HepG2 (cell line): ENCODE data around the gene SNRPD3. TPM values are rescaled to one million over a fixed set of nuclear protein-coding genes. Genes with fewer than 3 reads are reported as not detected.

Experiments
- ARNTL ChIP-seq: sonication (generic); formaldehyde crosslinking; IDR thresholded peaks from 2 replicates; pipeline ENCODE4 v1.4.0; 2020; ENCODE audit warnings: mild to moderate bottlenecking, missing genetic modification reagents
- CEBPG ChIP-seq: IDR thresholded peaks from 2 replicates; pipeline ENCODE4 v1.6.1; 2016
- GATAD2A ChIP-seq: IDR thresholded peaks from 2 replicates; pipeline ENCODE4 v1.6.1; 2016
- HNRNPL ChIP-seq: fragments of 200-400 bp; formaldehyde crosslinking; IDR thresholded peaks from 2 replicates; pipeline ENCODE4 v1.6.1; 2017; ENCODE audit warnings: mild to moderate bottlenecking, low read depth, low read length
- KAT8 ChIP-seq: IDR thresholded peaks from 2 replicates; pipeline ENCODE4 v1.6.1; 2016; ENCODE audit warnings: missing genetic modification reagents, missing compliant biosample characterization
- MED8 ChIP-seq: sonication (generic); formaldehyde crosslinking; IDR thresholded peaks from 2 replicates; pipeline ENCODE4 v1.8.1; 2023; ENCODE audit warnings: mild to moderate bottlenecking, missing genetic modification reagents; ENCODE audit not compliant: insufficient replicate concordance
- MLXIP ChIP-seq: sonication (generic); formaldehyde crosslinking; IDR thresholded peaks from 2 replicates; pipeline ENCODE4 v1.9.0; 2021; ENCODE audit warnings: missing genetic modification reagents, borderline replicate concordance
- THAP11 ChIP-seq: IDR thresholded peaks from 2 replicates; pipeline ENCODE4 v1.6.1; 2016; ENCODE audit warnings: missing biosample characterization, missing genetic modification reagents
- ZFP36L2 ChIP-seq: sonication (generic); formaldehyde crosslinking; IDR thresholded peaks from 2 replicates; pipeline ENCODE4 v1.4.0; 2020; ENCODE audit warnings: missing genetic modification reagents
- ZNF142 ChIP-seq: sonication (generic); formaldehyde crosslinking; IDR thresholded peaks from 2 replicates; pipeline ENCODE4 v1.4.0; 2020; ENCODE audit warnings: missing genetic modification reagents
- ZNF234 ChIP-seq: sonication (generic); formaldehyde crosslinking; conservative IDR thresholded peaks from 2 replicates; pipeline ENCODE4 v1.5.1; 2020; ENCODE audit warnings: mild to moderate bottlenecking, missing genetic modification reagents
- ZNF326 ChIP-seq: sonication (generic); formaldehyde crosslinking; IDR thresholded peaks from 2 replicates; pipeline ENCODE4 v1.4.0; 2020; ENCODE audit warnings: missing genetic modification reagents, borderline replicate concordance
- ZNF574 ChIP-seq: sonication (generic); formaldehyde crosslinking; IDR thresholded peaks from 2 replicates; pipeline ENCODE4 v1.4.0; 2020; ENCODE audit warnings: missing genetic modification reagents
- ZNF768 ChIP-seq: sonication (generic); formaldehyde crosslinking; IDR thresholded peaks from 2 replicates; pipeline ENCODE4 v1.4.0; 2020; ENCODE audit warnings: missing genetic modification reagents
- ZSCAN25 ChIP-seq: sonication (generic); formaldehyde crosslinking; IDR thresholded peaks from 2 replicates; pipeline ENCODE4 v1.8.0; 2022; ENCODE audit warnings: mild to moderate bottlenecking, missing genetic modification reagents
- polyA plus RNA-seq, 8 experiments: library from polyadenylated mRNA; depleted of rRNA in 3 of 8; stranded (reverse) in 7 of 8; unstranded in 1 of 8; fragments of >200 nt; fragmentation: Illumina TruSeq in 4 of 8; extraction: Trizol in 4 of 8; gene quantifications; 2 replicates each; pipeline versions ENCODE4 v1.2.1 to v1.2.3, GENCODE V29; 2011 to 2016; ENCODE audit warnings: low read depth in 4 of 8, missing spikeins in 1 of 8, mixed read lengths in 1 of 8; ENCODE audit not compliant: insufficient read depth in 1 of 8
- total RNA-seq, 5 experiments: library from RNA; depleted of rRNA; stranded (reverse); fragments of >200 nt; fragmentation: Illumina TruSeq; extraction: Trizol; gene quantifications; 2 replicates each; pipeline ENCODE4 v1.2.3, GENCODE V29; 2016; ENCODE audit warnings: low read depth in 1 of 5
- TF ChIP-seq, protein P1 (sequence below): IDR thresholded peaks from 2 replicates; pipeline ENCODE4 v1.6.1; 2012; ENCODE audit warnings: low read depth, low read length, improper control_type of control experiment

The SNRPD3 gene
- total and polyA plus RNA-seq, 2 of the 13 experiments (the other 11 are each of a cell fraction or from before 2014, with no cell fraction given), result 110 to 209 TPM

- TF ChIP-seq, protein P1, sequence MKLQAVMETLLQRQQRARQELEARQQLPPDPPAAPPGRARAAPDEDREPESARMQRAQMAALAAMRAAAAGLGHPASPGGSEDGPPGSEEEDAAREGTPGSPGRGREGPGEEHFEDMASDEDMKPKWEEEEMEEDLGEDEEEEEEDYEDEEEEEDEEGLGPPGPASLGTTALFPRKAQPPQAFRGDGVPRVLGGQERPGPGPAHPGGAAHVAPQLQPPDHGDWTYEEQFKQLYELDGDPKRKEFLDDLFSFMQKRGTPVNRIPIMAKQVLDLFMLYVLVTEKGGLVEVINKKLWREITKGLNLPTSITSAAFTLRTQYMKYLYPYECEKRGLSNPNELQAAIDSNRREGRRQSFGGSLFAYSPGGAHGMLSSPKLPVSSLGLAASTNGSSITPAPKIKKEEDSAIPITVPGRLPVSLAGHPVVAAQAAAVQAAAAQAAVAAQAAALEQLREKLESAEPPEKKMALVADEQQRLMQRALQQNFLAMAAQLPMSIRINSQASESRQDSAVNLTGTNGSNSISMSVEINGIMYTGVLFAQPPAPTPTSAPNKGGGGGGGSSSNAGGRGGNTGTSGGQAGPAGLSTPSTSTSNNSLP, result no peak
- TF ChIP-seq CEBPG (CRISPR knock-in tag) (no peak), ARNTL (CRISPR knock-in tag) (no peak), THAP11 (CRISPR knock-in tag) (peak; percentile 41; the same call in 1 of the 2 replicates), GATAD2A (CRISPR knock-in tag) (0 out of 2 replicates have a peak, but pooled peaks have one; percentile 10), MED8 (CRISPR knock-in tag) (peak; percentile 56), ZNF768 (CRISPR knock-in tag) (peak; percentile 75; the same call in 1 of the 2 replicates), KAT8 (CRISPR knock-in tag) (no peak), ZNF142 (CRISPR knock-in tag) (no peak), ZFP36L2 (no peak), ZNF234 (CRISPR knock-in tag) (no peak), ZNF574 (CRISPR knock-in tag) (0 out of 2 replicates have a peak, but pooled peaks have one; percentile 6), HNRNPL (0 out of 2 replicates have a peak, but pooled peaks have one; percentile 68), MLXIP (CRISPR knock-in tag) (no peak), ZSCAN25 (no peak), ZNF326 (no peak)
Observed at GRCh38 chr22:24554313-24555164, 1.3 kb upstream of the SNRPD3 start, which contains the start of gene GUCD1 (continued).
